CD4-positive, alpha-beta T cell treated with Interleukin-6 at 100 ng/mL for 8 hours (primary cell): ENCODE data around the gene BBS1.
"Not testable (repeated sequence)": the region's sequence is repeated elsewhere in the genome, so short reads cannot be mapped to it uniquely, and the experiment has no call there.

Experiments used
- DNase-seq: peaks from one replicate; pipeline ENCODE4 v3.0.0-alpha.2; 2020; ENCODE audit warnings: mixed read lengths, low spot score

Gene BBS1

DNA sequence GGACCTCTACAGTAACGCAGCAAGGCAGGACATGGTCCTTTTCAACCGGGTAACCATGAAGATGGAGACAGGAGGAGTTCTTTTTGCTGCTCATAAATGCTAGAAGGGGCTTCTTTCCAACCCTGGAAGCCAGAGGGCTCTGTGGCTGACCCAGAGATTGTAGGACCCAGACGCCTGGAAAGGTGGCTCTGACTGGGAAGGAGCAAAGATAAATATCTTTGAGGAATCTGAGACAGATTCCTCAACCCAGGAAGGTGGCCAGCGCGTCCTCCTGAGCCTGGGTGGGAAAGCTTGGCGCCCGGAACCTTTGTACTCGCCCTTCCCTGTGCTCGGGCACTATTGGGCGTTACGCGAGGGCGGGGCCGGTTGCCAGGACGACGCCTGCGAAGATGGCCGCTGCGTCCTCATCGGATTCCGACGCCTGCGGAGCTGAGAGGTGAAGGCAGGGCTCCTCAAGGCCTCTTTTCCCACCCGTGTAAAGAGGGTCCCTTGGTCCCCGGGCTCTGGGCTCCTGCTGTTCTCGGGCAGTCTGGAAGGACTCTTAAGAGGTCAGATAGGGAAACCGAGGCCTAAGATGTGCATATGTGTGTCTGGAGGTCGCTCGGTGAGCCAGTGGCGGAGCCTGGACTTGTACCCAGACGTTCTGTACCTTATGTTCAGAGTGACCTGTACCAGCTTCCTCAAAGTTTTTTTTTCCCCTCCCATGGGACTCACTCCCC, at the start of gene BBS1:
TSS of gene BBS1 (plus strand) at position 365 of the 719 bp plus-strand sequence. CDS start at position 390, 25 bp downstream.
- DNase-seq: peak; percentile 65

DNA sequence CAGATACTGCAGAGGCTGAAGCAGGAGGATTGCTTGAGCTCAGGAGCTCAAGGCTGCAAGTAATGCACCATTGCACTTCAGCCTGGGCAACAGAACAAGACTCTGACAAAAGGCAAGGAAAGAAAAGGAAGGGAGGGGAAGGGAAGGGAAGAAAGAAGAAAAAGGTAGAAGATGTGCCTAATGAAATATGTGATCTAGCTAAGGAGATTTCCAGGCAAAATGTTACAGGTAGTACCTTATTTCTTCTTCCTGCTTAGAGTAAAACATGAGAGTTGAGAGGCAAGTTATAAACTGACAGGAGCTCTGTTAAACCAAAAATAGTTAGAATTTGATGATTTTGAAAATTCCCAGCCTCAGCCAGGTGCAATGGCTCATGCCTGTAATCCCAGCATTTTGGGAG, 48.4 kb upstream of the BBS1 start:
- no peak for DNase-seq

DNA sequence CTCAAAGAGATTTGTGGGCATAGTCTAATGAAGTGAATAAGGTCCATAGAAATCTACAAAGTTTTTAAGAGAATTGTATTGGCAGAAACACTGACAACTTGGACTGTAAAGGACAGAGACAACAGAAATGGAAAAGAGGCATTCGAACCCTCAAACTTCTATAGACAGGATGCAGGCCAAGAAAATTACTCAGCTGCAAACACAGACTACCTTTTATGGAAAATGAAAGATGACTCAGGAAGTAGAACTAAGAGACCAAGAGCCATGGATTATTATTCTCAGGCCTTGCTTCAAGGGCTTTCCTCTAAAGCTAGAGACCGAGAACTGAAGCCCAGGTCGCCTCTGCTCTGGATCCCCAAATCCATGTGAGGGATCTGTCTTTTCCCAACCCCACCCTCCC, 47.5 kb upstream of the BBS1 start:
- DNase-seq: no peak

DNA sequence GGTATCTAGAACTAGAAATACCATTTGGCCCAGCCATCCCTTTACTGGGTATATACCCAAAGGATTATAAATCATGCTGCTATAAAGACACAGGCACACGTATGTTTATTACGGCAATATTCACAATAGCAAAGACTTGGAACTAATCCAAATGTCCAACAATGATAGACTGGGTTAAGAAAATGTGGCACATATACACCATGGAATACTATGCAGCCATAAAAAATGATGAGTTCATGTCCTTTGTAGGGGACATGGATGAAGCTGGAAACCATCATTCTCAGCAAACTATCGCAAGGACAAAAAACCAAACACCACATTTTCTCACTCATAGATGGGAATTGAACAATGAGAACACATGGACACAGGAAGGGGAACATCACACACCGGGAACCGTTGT, 46.3 kb upstream of the BBS1 start:
- not testable (repeated sequence) for DNase-seq

DNA sequence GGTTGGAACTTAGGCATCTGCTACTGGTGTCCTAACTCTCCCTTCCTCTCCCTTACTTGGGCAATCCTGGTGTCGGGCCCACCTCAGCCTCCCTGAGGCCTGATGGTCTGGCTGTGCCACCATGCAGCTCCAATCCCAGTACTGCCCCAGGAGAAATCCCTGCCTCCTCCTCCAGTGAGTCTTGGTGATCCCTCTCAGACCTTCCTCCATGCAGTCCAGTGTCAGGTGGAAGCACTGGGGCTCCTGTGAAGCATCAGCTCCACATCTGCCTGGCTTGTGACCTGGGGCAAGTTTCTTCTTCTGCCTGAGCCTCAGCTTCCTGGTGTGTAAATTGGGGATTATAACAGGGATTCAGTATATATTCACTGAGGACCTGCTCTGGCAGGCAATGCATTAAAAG, 45.5 kb upstream of the BBS1 start:
- DNase-seq: no peak

DNA sequence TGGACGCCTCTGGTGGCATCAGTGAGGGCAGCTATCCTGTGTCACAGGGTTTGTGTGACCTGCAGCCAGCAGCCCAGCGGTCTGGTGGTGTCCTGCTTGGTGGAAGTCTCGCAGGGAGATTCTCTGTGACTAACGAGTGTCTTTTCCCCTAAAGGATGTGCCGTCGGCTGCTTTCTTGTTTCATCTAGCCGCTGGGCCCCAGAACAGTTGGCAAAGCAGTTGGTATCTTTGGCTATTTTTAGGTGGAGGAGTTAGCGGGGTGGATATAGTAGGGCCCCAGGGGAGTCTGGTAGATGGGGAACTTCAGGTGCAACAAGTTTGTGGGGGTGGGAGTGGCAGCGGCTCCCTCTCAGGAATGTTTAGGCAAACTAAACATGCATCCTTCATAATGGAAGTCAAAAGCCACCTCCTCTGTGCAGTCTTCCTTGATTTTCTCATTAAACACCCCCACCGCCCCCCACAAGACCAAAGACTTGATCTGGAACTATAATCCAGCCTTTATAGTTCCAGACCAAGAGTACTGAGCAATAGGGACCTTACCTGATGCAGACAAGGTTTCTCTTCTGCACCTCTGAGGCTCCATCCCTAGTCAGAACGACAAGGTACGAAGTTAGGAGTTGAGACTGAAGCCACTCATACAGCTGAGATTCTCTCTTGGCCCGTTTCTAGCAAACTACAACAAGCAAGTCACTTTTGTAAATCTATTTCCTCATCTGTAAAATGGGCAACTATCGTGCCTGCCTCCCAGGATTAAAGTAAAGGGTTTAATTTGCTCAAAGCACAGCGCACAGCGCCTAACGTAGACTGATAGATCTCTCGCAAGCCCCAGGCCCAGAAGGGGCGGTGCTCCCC, 44.8 kb upstream of the BBS1 start:
- DNase-seq: no peak

DNA sequence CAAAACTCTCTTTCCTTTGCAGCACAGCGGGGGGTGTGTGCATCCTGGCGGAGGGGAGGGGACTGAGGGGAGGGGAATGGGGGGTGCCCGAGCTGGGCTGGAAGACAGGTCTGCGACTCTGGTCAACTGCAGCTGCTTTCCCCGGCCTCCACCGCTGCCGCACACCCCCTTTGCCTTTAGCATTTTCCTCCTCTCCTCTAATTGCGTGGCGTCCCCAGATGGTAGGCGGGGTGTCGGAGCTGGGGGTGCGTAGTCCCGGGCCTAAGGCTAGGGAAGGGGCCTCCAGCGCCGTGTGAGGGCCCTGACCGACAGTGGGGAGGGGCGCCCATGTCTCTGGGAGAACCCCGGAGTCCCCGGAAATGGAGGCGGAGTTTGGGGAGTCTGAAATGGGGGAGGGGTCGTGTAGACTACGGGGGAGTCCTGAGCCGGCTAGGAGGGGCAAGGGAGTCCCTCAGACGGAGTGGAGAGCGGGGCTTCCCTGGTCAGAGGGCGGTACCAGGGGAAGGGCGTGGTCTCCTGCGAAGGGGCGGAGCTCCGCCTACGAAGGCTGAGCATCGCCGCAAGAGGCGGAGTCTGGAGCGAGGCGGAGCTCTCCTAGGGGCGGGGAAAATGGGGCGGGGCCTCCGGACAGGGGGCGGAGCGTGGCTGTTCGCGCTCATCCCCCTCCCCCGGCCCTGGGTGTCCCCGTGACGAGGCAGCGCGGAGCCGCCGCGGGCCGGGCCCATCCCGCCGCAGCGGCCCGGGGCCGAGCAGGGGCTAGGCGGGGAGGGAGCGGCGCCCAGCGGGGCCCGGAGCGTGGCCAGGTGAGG, 44.0 kb upstream of the BBS1 start, which contains the start of gene PELI3:
TSS of gene PELI3 (plus strand) at position 681 of the 809 bp plus-strand sequence. CDS start 1,224 bp downstream, outside the sequence.
- DNase-seq: peak; percentile 93

DNA sequence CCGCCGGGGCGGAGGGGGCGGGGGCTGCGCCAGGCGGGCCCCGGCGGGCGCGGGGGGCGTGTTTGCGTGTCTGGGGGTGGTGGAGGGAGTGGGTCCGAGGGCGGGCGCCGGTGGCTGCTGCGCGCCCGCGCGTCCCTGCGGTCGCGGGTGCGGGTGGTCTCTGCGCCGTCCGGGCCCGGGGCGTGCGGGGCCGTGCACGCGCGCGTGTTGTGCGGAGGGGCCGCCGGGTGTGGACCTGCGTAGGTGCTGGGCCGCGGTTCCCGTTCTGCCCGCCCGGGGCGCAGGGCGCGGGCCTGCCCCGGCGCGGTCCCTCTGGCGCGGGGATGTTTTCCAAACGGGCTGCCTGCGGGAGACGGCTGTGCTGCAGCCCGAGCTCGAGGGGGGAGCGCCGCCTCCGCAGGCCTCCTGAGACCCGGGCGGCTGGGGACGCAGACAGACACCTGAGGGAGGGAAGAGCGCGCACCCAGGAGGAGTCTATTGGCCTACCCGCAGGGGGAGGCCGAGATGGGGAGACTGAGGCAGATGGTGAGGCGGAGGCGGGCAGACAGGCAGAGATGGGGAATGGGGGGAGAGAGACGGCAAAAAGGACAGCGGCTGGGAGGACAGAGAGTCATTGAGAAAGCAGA, 43.3 kb upstream of the BBS1 start:
- DNase-seq: no peak

DNA sequence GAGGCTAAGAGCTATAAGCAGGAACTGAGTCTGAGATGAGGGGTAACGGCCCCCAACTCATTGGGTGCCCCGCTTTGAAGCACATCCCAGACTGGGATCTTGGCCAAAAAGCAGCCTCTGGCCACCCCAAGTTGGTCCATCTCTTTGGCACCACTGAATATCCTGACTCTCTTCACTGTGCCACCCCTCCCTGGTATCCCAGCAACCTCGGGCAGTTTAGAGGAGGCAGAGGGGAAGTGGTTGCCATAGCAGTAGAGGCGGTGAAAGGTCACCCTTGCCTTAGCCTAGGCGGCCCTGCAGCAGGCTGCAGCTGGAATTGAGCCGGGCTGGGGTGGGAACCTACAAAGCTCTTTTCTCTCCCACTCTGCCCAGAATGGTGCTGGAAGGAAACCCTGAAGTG, 42.7 kb upstream of the BBS1 start:
- no peak for DNase-seq

DNA sequence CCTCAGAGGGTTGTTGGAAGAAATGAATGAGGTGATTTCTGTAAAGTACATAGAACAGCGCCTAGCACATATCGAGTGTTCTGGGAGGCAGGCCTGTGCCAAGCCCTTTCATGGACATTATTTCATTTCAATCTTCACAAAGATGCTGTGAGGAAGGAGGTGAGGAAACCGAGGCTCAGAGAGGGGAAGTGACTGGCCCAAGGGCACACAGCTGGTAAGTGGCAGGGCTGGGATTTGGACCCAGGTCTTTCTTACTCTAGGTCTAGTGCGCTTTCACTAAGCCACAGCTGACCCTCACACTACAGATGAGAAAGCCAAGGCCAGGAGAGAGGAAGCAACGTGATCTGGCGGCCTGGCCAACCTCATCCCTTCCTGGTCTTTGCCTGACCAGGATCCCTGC, 41.7 kb upstream of the BBS1 start:
- no peak for DNase-seq

DNA sequence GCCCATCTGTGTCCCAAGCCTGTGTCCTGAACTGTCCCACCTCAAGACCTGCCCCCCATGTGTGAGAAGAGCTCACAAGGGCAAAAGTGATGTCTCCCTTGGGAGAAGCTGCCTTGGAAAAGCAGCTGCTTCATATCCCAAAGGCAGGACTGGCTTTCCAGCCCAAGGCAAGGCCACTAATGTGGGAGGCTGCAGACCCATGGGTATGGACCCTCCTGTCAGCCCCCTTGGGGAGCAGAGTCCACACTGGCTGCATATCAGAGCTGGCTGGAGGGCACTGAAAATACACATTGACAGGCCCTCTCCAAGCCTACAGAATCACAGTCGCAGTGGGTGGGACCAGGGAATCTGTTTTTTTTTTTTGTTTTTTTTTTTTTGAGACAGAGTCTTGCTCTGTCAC, 41.0 kb upstream of the BBS1 start:
- DNase-seq: no peak

DNA sequence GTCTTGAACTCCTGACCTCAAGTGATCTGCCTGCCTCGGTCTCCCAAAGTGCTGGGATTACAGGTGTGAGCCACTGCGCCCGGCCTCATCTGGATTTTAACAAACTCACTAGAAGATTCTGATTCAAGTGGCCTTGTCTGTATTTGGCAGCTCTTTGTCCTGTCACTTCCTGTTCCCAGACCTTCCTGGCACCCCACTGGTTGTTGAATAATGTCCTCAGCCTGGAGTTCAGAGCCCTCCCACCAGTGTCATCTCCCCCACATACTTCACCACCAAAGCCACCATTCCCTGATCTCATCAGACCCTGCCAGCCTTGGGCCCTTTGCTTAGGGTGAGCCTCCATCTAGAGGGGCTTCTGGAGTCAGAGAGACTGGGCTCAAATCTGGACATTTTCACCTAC, 40.4 kb upstream of the BBS1 start:
- no peak for DNase-seq

DNA sequence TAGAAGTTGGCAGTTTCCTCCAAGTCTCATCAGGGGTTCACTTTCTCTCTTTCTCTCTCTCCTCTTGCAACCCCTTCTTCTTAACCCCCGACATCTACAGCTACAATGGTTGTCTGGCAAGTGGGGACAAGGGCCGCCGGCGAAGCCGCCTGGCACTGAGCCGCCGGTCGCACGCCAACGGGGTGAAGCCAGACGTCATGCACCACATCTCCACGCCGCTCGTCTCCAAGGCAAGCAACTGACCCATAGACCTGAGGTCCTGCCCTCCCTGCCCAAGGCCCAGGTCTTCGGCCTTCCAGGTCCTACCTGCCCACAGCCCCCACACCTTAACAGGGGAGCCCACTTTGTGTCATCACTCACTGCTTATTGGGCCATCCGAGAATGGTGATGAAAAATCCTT, 39.3 kb upstream of the BBS1 start:
- DNase-seq: no peak

DNA sequence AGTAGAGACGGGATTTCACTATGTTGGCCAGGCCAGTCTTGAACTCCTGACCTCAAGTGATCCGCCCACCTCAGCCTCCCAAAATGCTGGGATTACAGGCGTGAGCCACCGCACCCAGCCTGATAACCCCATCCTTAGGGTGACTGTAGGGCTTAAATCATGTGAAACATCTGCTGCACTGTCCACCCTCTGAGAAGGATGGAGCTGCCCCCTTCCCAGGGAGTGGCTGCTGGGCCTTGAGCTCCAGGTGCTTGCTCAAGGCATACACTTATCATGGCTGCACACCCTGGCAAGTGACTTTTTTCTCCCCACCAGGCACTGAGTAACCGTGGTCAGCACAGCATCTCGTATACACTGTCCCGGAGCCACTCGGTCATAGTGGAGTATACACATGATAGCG, 38.4 kb upstream of the BBS1 start:
- no peak for DNase-seq

DNA sequence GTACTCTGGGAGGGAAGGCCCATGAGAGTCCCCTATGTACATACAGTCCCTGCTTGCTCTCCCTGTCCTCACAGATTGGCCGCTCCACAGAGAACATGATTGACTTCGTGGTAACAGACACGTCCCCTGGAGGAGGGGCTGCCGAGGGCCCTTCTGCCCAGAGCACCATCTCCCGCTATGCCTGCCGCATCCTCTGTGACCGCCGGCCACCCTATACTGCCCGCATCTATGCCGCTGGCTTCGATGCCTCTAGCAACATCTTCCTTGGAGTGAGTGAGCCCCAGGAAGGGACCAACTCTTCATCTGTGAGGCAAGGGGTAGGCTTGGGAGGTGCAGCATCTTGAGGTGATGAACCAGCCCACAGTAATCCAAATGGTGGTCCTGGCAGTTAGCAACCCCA, 37.3 kb upstream of the BBS1 start:
- DNase-seq: no peak

DNA sequence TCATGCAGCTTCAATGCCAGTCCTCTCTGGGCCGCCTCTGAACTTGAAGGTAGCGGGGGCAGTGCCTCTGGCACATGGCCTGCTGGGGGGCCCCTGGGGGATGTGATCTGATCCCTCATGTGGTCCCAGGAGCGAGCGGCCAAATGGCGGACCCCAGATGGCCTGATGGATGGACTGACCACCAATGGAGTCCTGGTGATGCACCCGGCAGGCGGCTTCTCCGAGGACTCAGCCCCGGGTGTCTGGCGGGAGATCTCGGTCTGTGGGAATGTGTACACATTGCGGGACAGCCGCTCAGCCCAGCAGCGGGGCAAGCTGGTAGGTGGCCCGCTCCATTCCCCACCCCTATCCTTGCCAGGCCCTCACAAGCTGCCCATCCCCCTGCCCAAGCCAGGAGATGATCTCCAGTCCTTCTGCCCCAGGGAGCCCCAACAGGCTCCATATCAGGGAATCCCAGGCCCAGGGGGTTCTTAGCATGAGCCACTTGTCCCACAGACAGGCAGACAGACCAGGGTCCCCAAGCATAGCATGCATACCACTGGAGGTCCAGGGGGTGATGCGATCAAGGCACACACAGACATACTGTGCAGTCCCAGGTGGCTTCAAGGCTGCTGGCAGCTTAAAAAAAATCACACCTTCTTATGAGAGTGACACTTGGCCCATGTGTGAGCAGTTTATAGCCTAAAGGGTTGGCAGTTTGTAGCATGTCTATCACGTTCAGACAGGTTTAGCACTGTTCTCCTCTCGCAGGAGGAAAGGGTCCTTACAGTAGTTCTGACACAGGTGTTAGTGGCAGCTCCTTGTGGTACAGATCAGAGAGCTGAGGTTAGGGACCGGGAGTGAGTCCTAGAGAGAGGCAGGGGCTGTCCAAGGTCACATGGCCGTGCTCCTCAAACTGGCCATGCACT, 36.6 kb upstream of the BBS1 start:
- no peak for DNase-seq

DNA sequence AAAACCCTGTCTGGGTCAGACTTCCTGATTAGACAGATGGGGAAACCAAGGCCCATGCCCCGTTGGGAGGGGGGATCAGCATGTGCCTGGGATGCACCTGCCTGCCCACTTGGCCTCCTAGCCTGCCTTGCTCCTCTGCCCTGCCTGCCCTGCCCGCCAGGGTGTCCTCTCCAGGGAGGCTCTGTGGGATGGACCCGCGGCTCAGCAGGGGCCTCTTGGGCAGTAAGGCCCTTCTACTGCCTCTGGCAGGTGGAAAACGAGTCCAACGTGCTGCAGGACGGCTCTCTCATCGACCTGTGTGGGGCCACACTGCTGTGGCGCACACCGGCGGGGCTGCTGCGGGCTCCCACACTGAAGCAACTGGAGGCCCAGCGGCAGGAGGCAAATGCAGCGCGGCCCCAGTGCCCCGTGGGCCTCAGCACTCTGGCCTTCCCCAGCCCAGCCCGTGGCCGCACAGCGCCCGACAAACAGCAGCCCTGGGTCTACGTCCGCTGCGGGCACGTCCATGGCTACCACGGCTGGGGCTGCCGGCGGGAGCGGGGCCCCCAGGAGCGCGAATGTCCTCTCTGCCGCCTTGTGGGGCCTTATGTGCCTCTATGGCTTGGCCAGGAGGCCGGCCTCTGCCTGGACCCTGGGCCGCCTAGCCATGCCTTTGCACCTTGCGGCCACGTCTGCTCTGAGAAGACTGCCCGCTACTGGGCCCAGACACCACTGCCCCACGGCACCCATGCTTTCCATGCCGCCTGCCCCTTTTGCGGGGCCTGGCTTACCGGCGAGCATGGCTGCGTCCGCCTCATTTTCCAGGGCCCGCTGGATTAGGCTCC, 34.9 kb upstream of the BBS1 start:
- DNase-seq: no peak

DNA sequence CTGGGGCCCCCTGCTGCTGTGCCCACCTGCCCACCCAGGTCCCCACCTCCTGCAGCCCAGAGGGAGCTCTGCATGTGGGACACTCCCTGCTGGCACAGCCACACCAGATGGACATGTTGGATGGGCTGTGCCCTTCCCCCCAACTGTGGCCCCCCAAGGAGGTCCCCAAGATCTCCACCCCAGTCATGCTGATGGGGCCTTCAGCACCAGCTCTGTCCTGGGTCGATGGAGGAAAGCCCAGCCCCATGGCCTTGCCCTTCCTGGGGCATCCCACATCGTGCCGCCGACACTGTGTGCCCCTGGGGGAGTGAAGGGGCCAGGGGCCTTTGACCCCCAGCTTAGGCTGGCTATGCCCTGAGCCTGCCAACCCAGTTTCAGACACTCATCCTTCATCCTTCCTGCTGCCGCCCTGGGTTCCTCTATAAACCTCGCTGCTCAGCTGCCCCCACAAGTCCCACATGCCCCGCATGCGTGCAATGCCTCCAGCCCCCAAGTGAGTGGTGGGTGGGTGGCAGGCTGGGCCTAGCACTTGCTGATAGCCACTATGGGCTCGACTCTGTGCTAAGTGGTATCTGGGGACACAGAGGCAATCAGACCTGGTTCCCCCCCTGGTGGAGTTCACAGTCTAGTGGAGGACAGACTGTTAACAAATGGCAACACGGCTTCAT, 34.1 kb upstream of the BBS1 start:
- no peak for DNase-seq

DNA sequence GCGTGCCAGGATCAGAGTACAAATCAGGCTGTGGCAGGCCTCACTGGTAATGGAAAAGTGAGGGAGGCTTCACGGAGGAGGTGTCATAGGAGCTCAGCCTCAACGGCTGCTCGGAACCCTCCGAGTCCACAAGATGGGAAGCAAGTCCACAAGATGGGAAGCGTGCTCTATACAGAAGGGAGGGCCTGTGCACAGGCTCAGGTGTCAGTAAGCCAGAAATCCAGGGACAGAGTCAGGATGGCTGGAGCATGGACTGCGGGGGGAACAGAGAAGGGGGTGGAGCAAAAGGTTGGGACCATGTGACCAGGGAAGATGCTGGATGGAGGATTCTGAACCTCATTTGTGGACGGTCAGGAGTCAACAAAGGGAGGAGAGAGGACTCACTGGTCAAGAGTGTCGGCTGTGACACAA, 33.6 kb upstream of the BBS1 start:
- no peak for DNase-seq
